ENCODE measurements around the gene ZNF580. TPM values are rescaled to one million over a fixed set of nuclear protein-coding genes. Genes with fewer than 3 reads are reported as not detected.

Gene ZNF580
- total and polyA plus RNA-seq, 9 of the 15 experiments (the other 6 are each of a cell fraction or from before 2014, with no cell fraction given), result 2.3 to 47.4 (median 6.0) TPM

- TF ChIP-seq STAT6 (CRISPR knock-in tag; IDR thresholded peaks at IDR 0.05) (peak; percentile 89; the same call in 1 of the 2 replicates), MCM2 (IDR thresholded peaks at IDR 0.05; ENCODE audit: low read depth) (no peak), PHB (CRISPR knock-in tag; IDR thresholded peaks at IDR 0.05) (no peak), GATAD2A (IDR thresholded peaks at IDR 0.05) (peak; percentile 10; the same call in 1 of the 2 replicates), ILF3 (IDR thresholded peaks at IDR 0.05; ENCODE audit: borderline replicate concordance) (no peak; the same call in 1 of the 2 replicates), MEIS2 (IDR thresholded peaks at IDR 0.05; ENCODE audit: partially characterized antibody) (no peak), ARID3B (CRISPR knock-in tag; IDR thresholded peaks at IDR 0.05; ENCODE audit: borderline replicate concordance) (no peak), ZBED1 (IDR thresholded peaks at IDR 0.05) (0 out of 2 replicates have a peak, but pooled peaks have one; percentile 41), ARNT (IDR thresholded peaks at IDR 0.05) (0 out of 4 replicates have a peak, but pooled peaks of 1 of the 2 experiments have one; percentile 45), CLOCK (CRISPR knock-in tag; IDR thresholded peaks at IDR 0.05; ENCODE audit: borderline replicate concordance) (0 out of 2 replicates have a peak, but pooled peaks have one; percentile 25), ZSCAN32 (CRISPR knock-in tag; IDR thresholded peaks at IDR 0.05) (no peak), ETV1 (tag; conservative IDR thresholded peaks at IDR 0.05; ENCODE audit: low read depth) (no peak), SOX6 (IDR thresholded peaks at IDR 0.05) (peak; percentile 36; the same call in 1 of the 2 replicates), ZNF12 (CRISPR knock-in tag; IDR thresholded peaks at IDR 0.05) (no peak; the same call in 1 of the 2 replicates), ELF4 (CRISPR knock-in tag; IDR thresholded peaks at IDR 0.05) (peak; percentile 48; the same call in 1 of the 2 replicates), SNIP1 (IDR thresholded peaks at IDR 0.05; ENCODE audit: low read depth) (no peak), HNRNPLL (IDR thresholded peaks at IDR 0.05; ENCODE audit: low read depth, low read length, poor library complexity, severe bottlenecking) (peak; percentile 68), ZKSCAN8 (CRISPR knock-in tag; IDR thresholded peaks at IDR 0.05) (no peak), ZNF324 (CRISPR knock-in tag; IDR thresholded peaks at IDR 0.05) (no peak), CBFB (CRISPR knock-in tag; IDR thresholded peaks at IDR 0.05) (peak; percentile 88; the same call in 1 of the 2 replicates), ATF4 (CRISPR knock-in tag; IDR thresholded peaks at IDR 0.05) (0 out of 2 replicates have a peak, but pooled peaks have one; percentile 12), SUPT5H (IDR thresholded peaks at IDR 0.05) (no peak), PCBP1 (IDR thresholded peaks at IDR 0.05; ENCODE audit: low read depth, low read length, poor library complexity, severe bottlenecking) (peak; percentile 77)
These were observed 692 bp upstream of the ZNF580 start (continued) for GRCh38 chr19:55640043-55640576.
